GM12878 (cell line): ENCODE results near the gene MAML3. TPM values are rescaled to one million over a fixed set of nuclear protein-coding genes. Genes with fewer than 3 reads are reported as not detected.

Experiments used
- BCLAF1 ChIP-seq: fragments of 450-650 bp; IDR thresholded peaks from 2 replicates; pipeline ENCODE4 v1.6.1; 2017; ENCODE audit warnings: antibody characterized with exemption, mild to moderate bottlenecking, moderate library complexity
- CEBPZ ChIP-seq: fragments of 150-350 bp; IDR thresholded peaks from 2 replicates; pipeline ENCODE4 v1.6.1; 2016; ENCODE audit warnings: low read depth, low read length
- DPF2 ChIP-seq: fragments of 450-650 bp; IDR thresholded peaks from 2 replicates; pipeline ENCODE4 v1.6.1; 2017; ENCODE audit warnings: mild to moderate bottlenecking
- KDM1A ChIP-seq: fragments of 200-600 bp; sonication (generic); IDR thresholded peaks from 2 replicates; pipeline ENCODE4 v1.6.1; 2016; ENCODE audit warnings: borderline replicate concordance
- MEF2B ChIP-seq: fragments of 450-650 bp; IDR thresholded peaks from 2 replicates; pipeline ENCODE4 v1.6.1; 2018; ENCODE audit warnings: mild to moderate bottlenecking, moderate library complexity; ENCODE audit not compliant: partially characterized antibody, poor library complexity, severe bottlenecking
- RAD21 ChIP-seq: IDR thresholded peaks from 2 replicates; pipeline ENCODE4 v1.6.1; 2011; ENCODE audit warnings: mild to moderate bottlenecking, low read depth, low read length, moderate library complexity; ENCODE audit not compliant: insufficient read depth
- RUNX3 ChIP-seq: IDR thresholded peaks from 2 replicates; pipeline ENCODE4 v1.6.1; 2012; ENCODE audit warnings: low read length, inconsistent platforms
- SMARCA5 ChIP-seq: fragments of 450-650 bp; IDR thresholded peaks from 2 replicates; pipeline ENCODE4 v1.6.1; 2017; ENCODE audit warnings: mild to moderate bottlenecking
- SMC3 ChIP-seq: IDR thresholded peaks from 2 replicates; pipeline ENCODE4 v1.6.1; 2011; ENCODE audit warnings: low read length, improper control_type of control experiment, borderline replicate concordance
- SUZ12 ChIP-seq: fragments of 200-600 bp; sonication (generic); IDR thresholded peaks from one replicate; pipeline ENCODE4 v1.6.1; 2018; ENCODE audit warnings: antibody characterized with exemption, mild to moderate bottlenecking; ENCODE audit not compliant: unreplicated experiment
- polyA plus RNA-seq, 11 experiments: library from polyadenylated mRNA; depleted of rRNA in 4 of 11; unstranded in 6 of 11; stranded (reverse) in 5 of 11; fragments of >200 nt; fragmentation: Nextera tagmentation in 4 of 11; fragmentation: Illumina TruSeq in 1 of 11; extraction: Ambion mirVana in 4 of 11; extraction: Trizol in 1 of 11; gene quantifications; 1 replicate in 1 of 11; 2 replicates in 10 of 11; pipeline versions ENCODE4 v1.2.1 to v1.2.3, GENCODE V29; 2011 to 2016; ENCODE audit warnings: inconsistent platforms in 2 of 11, missing spikeins in 2 of 11, low read depth in 1 of 11
- total RNA-seq, 4 experiments: library from RNA; depleted of rRNA in 3 of 4; stranded (reverse); fragments of >200 nt in 3 of 4; fragmentation: Illumina TruSeq in 1 of 4; extraction: Trizol in 1 of 4; gene quantifications; 2 replicates each; pipeline versions ENCODE4 v1.2.1 to v1.2.3, GENCODE V29; 2013 to 2021

The MAML3 gene
- total and polyA plus RNA-seq, 10 of the 15 experiments (the other 5 are each of a cell fraction or from before 2014, with no cell fraction given) = under 0.01 to 0.53 (median 0.06) TPM; not detected in 2

GRCh38 chr4:139734875-139735380, 419.1 kb downstream of the MAML3 start (continued):
- TF ChIP-seq MEF2B (no peak), BCLAF1 (no peak), KDM1A (no peak), RAD21 (peak; percentile 47), RUNX3 (no peak), SMARCA5 (no peak), SUZ12 (peak; percentile 69), CEBPZ (no peak), DPF2 (no peak), SMC3 (peak; percentile 36; the same call in 1 of the 2 replicates)
